ENCODE data around the gene ZER1.

Gene ZER1

GRCh38 chr9:128714586-128715435, 56.9 kb downstream of the ZER1 start:
- no peak for DNase-seq
- H3K36me3 ChIP-seq (replicated peaks; ENCODE audit: insufficient read depth, low read length): no peaks in the 10 kb centered on the region
- no peaks in the 10 kb centered on the region; the same call in 1 of the 2 replicates for H3K27me3 ChIP-seq (replicated peaks; ENCODE audit: insufficient read depth, low read length)
- H3K79me2 ChIP-seq (ENCODE audit: low read length): no peaks in the 10 kb centered on the region
- H3K9me2 ChIP-seq (replicated peaks; ENCODE audit: insufficient read depth, low read length): no peaks in the 10 kb centered on the region
- H3K4me3 ChIP-seq (ENCODE audit: low read length): no peak overlapping the region
- no peak overlapping the region for H3K27ac ChIP-seq (ENCODE audit: low read length)
- no peak overlapping the region for H2AFZ ChIP-seq (ENCODE audit: low read length)
- H3F3A ChIP-seq (ENCODE audit: insufficient read depth, low read length): no peaks in the 10 kb centered on the region
- no peak overlapping the region for H3K9ac ChIP-seq (ENCODE audit: low read length)
- H3K4me2 ChIP-seq (ENCODE audit: low read depth, low read length): no peak overlapping the region
- H3K4me1 ChIP-seq (ENCODE audit: low read length): no peaks in the 10 kb centered on the region
- H4K20me1 ChIP-seq (ENCODE audit: insufficient read depth, low read length): no peaks in the 10 kb centered on the region
- TF ChIP-seq EZH2 (optimal IDR thresholded peaks at IDR 0.05; ENCODE audit: low read depth, low read length) (no peak), CTCF (IDR thresholded peaks at IDR 0.05; ENCODE audit: low read length) (no peak), EZH2phosphoT487 (IDR thresholded peaks at IDR 0.05; ENCODE audit: low read length) (no peak)
- no peaks in the 10 kb centered on the region for H3K9me3 ChIP-seq (replicated peaks; ENCODE audit: insufficient read depth, low read length)

GRCh38 chr9:128713941-128714573, 57.7 kb downstream of the ZER1 start:
- H3K4me1 ChIP-seq (ENCODE audit: low read length): no peaks in the 10 kb centered on the region
- H3K27me3 ChIP-seq (replicated peaks; ENCODE audit: insufficient read depth, low read length): no peaks in the 10 kb centered on the region; the same call in 1 of the 2 replicates
- no peak overlapping the region for H2AFZ ChIP-seq (ENCODE audit: low read length)
- no peak overlapping the region for H3K4me3 ChIP-seq (ENCODE audit: low read length)
- H3K27ac ChIP-seq (ENCODE audit: low read length): no peak overlapping the region
- no peak for TF ChIP-seq CTCF (IDR thresholded peaks at IDR 0.05; ENCODE audit: low read length)
- no peak for TF ChIP-seq EZH2phosphoT487 (IDR thresholded peaks at IDR 0.05; ENCODE audit: low read length)
- TF ChIP-seq EZH2 (optimal IDR thresholded peaks at IDR 0.05; ENCODE audit: low read depth, low read length): no peak
- H3K9ac ChIP-seq (ENCODE audit: low read length): no peak overlapping the region
- no peaks in the 10 kb centered on the region for H3K36me3 ChIP-seq (replicated peaks; ENCODE audit: insufficient read depth, low read length)
- DNase-seq: no peak
- no peaks in the 10 kb centered on the region for H3K79me2 ChIP-seq (ENCODE audit: low read length)
- H3F3A ChIP-seq (ENCODE audit: insufficient read depth, low read length): no peaks in the 10 kb centered on the region
- H3K9me3 ChIP-seq (replicated peaks; ENCODE audit: insufficient read depth, low read length): no peaks in the 10 kb centered on the region
- H4K20me1 ChIP-seq (ENCODE audit: insufficient read depth, low read length): no peaks in the 10 kb centered on the region
- H3K4me2 ChIP-seq (ENCODE audit: low read depth, low read length): no peak overlapping the region
- no peaks in the 10 kb centered on the region for H3K9me2 ChIP-seq (replicated peaks; ENCODE audit: insufficient read depth, low read length)

- H3K27ac ChIP-seq (ENCODE audit: low read length): no peak overlapping the region
- H3K4me1 ChIP-seq (ENCODE audit: low read length): no peaks in the 10 kb centered on the region
- TF ChIP-seq EZH2 (optimal IDR thresholded peaks at IDR 0.05; ENCODE audit: low read depth, low read length) (no peak), EZH2phosphoT487 (IDR thresholded peaks at IDR 0.05; ENCODE audit: low read length) (no peak), CTCF (IDR thresholded peaks at IDR 0.05; ENCODE audit: low read length) (no peak)
- H4K20me1 ChIP-seq (ENCODE audit: insufficient read depth, low read length): no peaks in the 10 kb centered on the region
- no peaks in the 10 kb centered on the region for H3K9me2 ChIP-seq (replicated peaks; ENCODE audit: insufficient read depth, low read length)
- H3K4me3 ChIP-seq (ENCODE audit: low read length): no peak overlapping the region
- H3K4me2 ChIP-seq (ENCODE audit: low read depth, low read length): no peak overlapping the region
- no peaks in the 10 kb centered on the region for H3K36me3 ChIP-seq (replicated peaks; ENCODE audit: insufficient read depth, low read length)
- H3F3A ChIP-seq (ENCODE audit: insufficient read depth, low read length): no peaks in the 10 kb centered on the region
- no peak overlapping the region for H3K9ac ChIP-seq (ENCODE audit: low read length)
- no peaks in the 10 kb centered on the region; the same call in 1 of the 2 replicates for H3K27me3 ChIP-seq (replicated peaks; ENCODE audit: insufficient read depth, low read length)
- H3K79me2 ChIP-seq (ENCODE audit: low read length): no peaks in the 10 kb centered on the region
- no peak overlapping the region for H2AFZ ChIP-seq (ENCODE audit: low read length)
- DNase-seq: no peak
- H3K9me3 ChIP-seq (replicated peaks; ENCODE audit: insufficient read depth, low read length): no peaks in the 10 kb centered on the region
These were observed 58.3 kb downstream of the ZER1 start for GRCh38 chr9:128713411-128713780.
